Tibial artery (tissue), 4 donors: Measurements from ENCODE around the gene RCHY1.
"Not testable (repeated sequence)": the region's sequence is repeated elsewhere in the genome, so short reads cannot be mapped to it uniquely, and the experiment has no call there.

Experiments
- DNase-seq, 2 donors: peaks; one replicate each; pipeline ENCODE4 v3.0.0-alpha.2; 2019
- H3K27ac ChIP-seq, 2 donors: fragments of 200-600 bp; sonication (generic) in 1 of 2; 1 replicate in 1 of 2; 2 replicates in 1 of 2; pipeline ENCODE4 v1.5.1; 2018 to 2019; ENCODE audit warnings: mild to moderate bottlenecking in 1 of 2
- H3K27me3 ChIP-seq, 2 donors: fragments of 200-600 bp; sonication (generic) in 1 of 2; one replicate each; pipeline versions ENCODE4 v1.5.1 to v1.6.0; 2016 to 2019
- H3K36me3 ChIP-seq, 3 donors: fragments of 200-600 bp; sonication (generic) in 2 of 3; one replicate each; pipeline ENCODE4 v1.5.1; 2016 to 2019; ENCODE audit warnings: mild to moderate bottlenecking in 2 of 3
- H3K4me1 ChIP-seq, 4 donors: fragments of 200-600 bp; sonication (generic) in 2 of 4; 1 replicate in 3 of 4; 2 replicates in 1 of 4; pipeline ENCODE4 v1.5.1; 2016 to 2019
- H3K4me3 ChIP-seq, 2 donors: fragments of 200-600 bp; sonication (generic) in 1 of 2; 1 replicate in 1 of 2; 2 replicates in 1 of 2; pipeline ENCODE4 v1.5.1; 2018 to 2019; ENCODE audit warnings: mild to moderate bottlenecking in 2 of 2
- H3K9me3 ChIP-seq, 3 donors: fragments of 200-600 bp; sonication (generic) in 1 of 3; one replicate each; pipeline ENCODE4 v1.5.1; 2016 to 2019
- CTCF ChIP-seq, 2 experiments: fragments of 200-600 bp in 1 of 2; fragments of 450-650 bp in 1 of 2; IDR thresholded peaks; one replicate each; pipeline ENCODE4 v1.5.1; 2017 to 2019; ENCODE audit warnings: antibody characterized with exemption in 2 of 2, mild to moderate bottlenecking in 1 of 2, moderate library complexity in 1 of 2
- intact Hi-C: fragments of 100-400 bp; cut with DNase I; formaldehyde crosslinking; loops from one replicate; pipeline ENCODE4 v1.15.0; 2023; ENCODE audit warnings: low total_unique reads

The RCHY1 gene

GRCh38 chr4:75531536-75532143 lies 17.4 kb upstream of the RCHY1 start:
- H3K4me1 ChIP-seq, H3K4me3 ChIP-seq, H3K27me3 ChIP-seq, H3K9me3 ChIP-seq, intact Hi-C loops, H3K27ac ChIP-seq, DNase-seq: not testable (repeated sequence)
- H3K36me3 ChIP-seq = peaks cover 58 to 69% (median 68%) of the 10 kb centered on the region in 3 donors

GRCh38 chr4:75530556-75531322 lies 16.5 kb upstream of the RCHY1 start:
- intact Hi-C loops = no loop called here
- no peaks in the 10 kb centered on the region for H3K4me1 ChIP-seq
- no peak overlapping the region for H3K4me3 ChIP-seq
- TF ChIP-seq CTCF (IDR thresholded peaks at IDR 0.05) = no peak
- no peaks in the 10 kb centered on the region for H3K9me3 ChIP-seq
- no peaks in the 10 kb centered on the region for H3K27me3 ChIP-seq
- peaks cover 67 to 77% (median 77%) of the 10 kb centered on the region in 3 donors for H3K36me3 ChIP-seq
- no peak overlapping the region for H3K27ac ChIP-seq
- DNase-seq = no peak

- H3K27me3 ChIP-seq = no peaks in the 10 kb centered on the region
- TF ChIP-seq CTCF (IDR thresholded peaks at IDR 0.05) = no peak
- no peak overlapping the region for H3K27ac ChIP-seq
- H3K4me1 ChIP-seq = no peaks in the 10 kb centered on the region
- H3K36me3 ChIP-seq = peaks cover 65 to 93% (median 79%) of the 10 kb centered on the region in 3 donors
- DNase-seq = no peak
- H3K4me3 ChIP-seq = no peak overlapping the region
- no peaks in the 10 kb centered on the region for H3K9me3 ChIP-seq
- intact Hi-C loops = no loop called here
Observed at GRCh38 chr4:75527482-75527881, 13.3 kb upstream of the RCHY1 start.

- Histone ChIP-seq H3K27ac (no peak overlapping the region), H3K9me3 (no peaks in the 10 kb centered on the region), H3K4me3 (no peak overlapping the region), H3K4me1 (no peaks in the 10 kb centered on the region), H3K36me3 (peaks cover 59 to 89% (median 74%) of the 10 kb centered on the region in 3 donors), H3K27me3 (no peaks in the 10 kb centered on the region)
- no peak for TF ChIP-seq CTCF (IDR thresholded peaks at IDR 0.05)
- intact Hi-C loops = no loop called here
- DNase-seq = no peak
Observed at GRCh38 chr4:75525910-75526309, 11.7 kb upstream of the RCHY1 start.

- no peak for TF ChIP-seq CTCF (IDR thresholded peaks at IDR 0.05)
- H3K36me3 ChIP-seq = peaks cover 52 to 80% (median 65%) of the 10 kb centered on the region in 3 donors
- H3K4me3 ChIP-seq = no peak overlapping the region
Observed at GRCh38 chr4:75525086-75525485, 10.9 kb upstream of the RCHY1 start.

GRCh38 chr4:75519452-75519851 lies 5.2 kb upstream of the RCHY1 start:
- peaks cover 0 to 14% (median 12%) of the 10 kb centered on the region in 4 donors for H3K4me1 ChIP-seq
- peaks cover 25 to 53% (median 32%) of the 10 kb centered on the region in 3 donors for H3K36me3 ChIP-seq
- H3K9me3 ChIP-seq, DNase-seq, H3K27ac ChIP-seq, H3K27me3 ChIP-seq, H3K4me3 ChIP-seq, intact Hi-C loops: not testable (repeated sequence)

More at GRCh38 chr4:75525086-75525485, 10.9 kb upstream of the RCHY1 start:
- intact Hi-C loops = no loop called here
- Histone ChIP-seq H3K9me3 (no peaks in the 10 kb centered on the region), H3K27ac (no peak overlapping the region), H3K27me3 (no peaks in the 10 kb centered on the region), H3K4me1 (no peaks in the 10 kb centered on the region)
- no peak for DNase-seq
